OCI-LY1 (cell line): ENCODE data around the gene C1orf35.

Experiments used
- EZH2 ChIP-seq: fragments of 200-600 bp; sonication (generic), shearing (Covaris generic); IDR thresholded peaks from 2 replicates; pipeline ENCODE4 v1.8.0; 2017; ENCODE audit warnings: borderline replicate concordance, mixed run types, mild to moderate bottlenecking, antibody characterized with exemption, low read length, moderate library complexity, mixed read lengths
- TF ChIP-seq, protein P1 (sequence below): fragments of 200-600 bp; sonication (generic), shearing (Covaris generic); IDR thresholded peaks from 2 replicates; pipeline ENCODE4 v1.5.1; 2017; ENCODE audit warnings: mild to moderate bottlenecking, antibody characterized with exemption, low read length, moderate library complexity, mixed read lengths

DNA sequence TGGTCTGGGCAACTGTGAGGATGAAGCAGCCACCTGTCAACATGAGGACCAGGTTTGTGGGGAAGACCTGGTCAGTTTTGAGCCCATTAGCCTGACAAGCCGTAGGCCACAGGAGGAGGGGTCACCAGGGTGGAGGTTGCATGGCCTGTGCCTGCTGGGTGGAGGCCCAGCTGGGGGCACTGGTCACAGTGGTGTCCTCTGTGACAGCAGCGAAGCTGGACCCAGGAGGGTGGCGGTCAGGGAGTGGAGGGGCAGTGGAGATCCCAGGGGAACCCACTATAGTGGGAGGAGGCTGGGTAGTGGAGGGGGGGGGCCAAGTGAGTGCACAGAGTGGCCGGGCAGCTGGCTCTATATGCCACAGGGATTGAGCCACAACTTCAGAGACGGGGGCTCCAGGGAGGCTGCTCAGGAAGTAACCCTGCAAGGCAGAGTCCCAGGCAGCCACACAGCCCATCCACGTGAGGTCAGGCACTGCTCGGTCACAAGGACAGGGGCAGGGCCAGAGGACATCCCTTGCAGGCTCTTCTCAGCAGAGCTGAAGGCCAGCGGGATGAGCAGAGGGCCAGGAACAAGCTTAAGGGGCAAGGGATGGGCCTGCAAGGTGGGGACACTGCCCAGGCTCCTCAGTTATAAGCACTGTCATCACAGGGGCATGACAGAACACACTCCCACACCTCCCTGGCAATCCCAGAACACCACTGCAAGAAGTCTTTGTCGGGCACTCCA, 2.3 kb upstream of the C1orf35 start:
- TF ChIP-seq, protein P1, sequence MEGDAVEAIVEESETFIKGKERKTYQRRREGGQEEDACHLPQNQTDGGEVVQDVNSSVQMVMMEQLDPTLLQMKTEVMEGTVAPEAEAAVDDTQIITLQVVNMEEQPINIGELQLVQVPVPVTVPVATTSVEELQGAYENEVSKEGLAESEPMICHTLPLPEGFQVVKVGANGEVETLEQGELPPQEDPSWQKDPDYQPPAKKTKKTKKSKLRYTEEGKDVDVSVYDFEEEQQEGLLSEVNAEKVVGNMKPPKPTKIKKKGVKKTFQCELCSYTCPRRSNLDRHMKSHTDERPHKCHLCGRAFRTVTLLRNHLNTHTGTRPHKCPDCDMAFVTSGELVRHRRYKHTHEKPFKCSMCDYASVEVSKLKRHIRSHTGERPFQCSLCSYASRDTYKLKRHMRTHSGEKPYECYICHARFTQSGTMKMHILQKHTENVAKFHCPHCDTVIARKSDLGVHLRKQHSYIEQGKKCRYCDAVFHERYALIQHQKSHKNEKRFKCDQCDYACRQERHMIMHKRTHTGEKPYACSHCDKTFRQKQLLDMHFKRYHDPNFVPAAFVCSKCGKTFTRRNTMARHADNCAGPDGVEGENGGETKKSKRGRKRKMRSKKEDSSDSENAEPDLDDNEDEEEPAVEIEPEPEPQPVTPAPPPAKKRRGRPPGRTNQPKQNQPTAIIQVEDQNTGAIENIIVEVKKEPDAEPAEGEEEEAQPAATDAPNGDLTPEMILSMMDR = no peak
- no peak for TF ChIP-seq EZH2
